HFF-Myc (cell line): ENCODE measurements around the gene PDE9A.

Experiments
- DNase-seq: peaks from one replicate; pipeline ENCODE4 v3.0.0-alpha.2; 2011; ENCODE audit warnings: low read depth; ENCODE audit errors: extremely low read depth
- H3K4me3 ChIP-seq: replicated peaks from 2 replicates; pipeline ENCODE4 v1.5.1; 2011; ENCODE audit warnings: low read depth, mild to moderate bottlenecking, control low read depth, low read length
- TF ChIP-seq, protein P1 (sequence below): IDR thresholded peaks from 2 replicates; pipeline ENCODE4 v1.5.1; 2012; ENCODE audit warnings: mild to moderate bottlenecking, low read depth, low read length, control low read depth; ENCODE audit errors: missing control alignments

The PDE9A gene

GRCh38 chr21:42768324-42769121 lies 115.1 kb downstream of the PDE9A start:
- no peak overlapping the region for H3K4me3 ChIP-seq
- DNase-seq, result no peak

GRCh38 chr21:42769183-42769819 lies 115.9 kb downstream of the PDE9A start:
- TF ChIP-seq, protein P1, sequence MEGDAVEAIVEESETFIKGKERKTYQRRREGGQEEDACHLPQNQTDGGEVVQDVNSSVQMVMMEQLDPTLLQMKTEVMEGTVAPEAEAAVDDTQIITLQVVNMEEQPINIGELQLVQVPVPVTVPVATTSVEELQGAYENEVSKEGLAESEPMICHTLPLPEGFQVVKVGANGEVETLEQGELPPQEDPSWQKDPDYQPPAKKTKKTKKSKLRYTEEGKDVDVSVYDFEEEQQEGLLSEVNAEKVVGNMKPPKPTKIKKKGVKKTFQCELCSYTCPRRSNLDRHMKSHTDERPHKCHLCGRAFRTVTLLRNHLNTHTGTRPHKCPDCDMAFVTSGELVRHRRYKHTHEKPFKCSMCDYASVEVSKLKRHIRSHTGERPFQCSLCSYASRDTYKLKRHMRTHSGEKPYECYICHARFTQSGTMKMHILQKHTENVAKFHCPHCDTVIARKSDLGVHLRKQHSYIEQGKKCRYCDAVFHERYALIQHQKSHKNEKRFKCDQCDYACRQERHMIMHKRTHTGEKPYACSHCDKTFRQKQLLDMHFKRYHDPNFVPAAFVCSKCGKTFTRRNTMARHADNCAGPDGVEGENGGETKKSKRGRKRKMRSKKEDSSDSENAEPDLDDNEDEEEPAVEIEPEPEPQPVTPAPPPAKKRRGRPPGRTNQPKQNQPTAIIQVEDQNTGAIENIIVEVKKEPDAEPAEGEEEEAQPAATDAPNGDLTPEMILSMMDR, result no peak
- no peak overlapping the region for H3K4me3 ChIP-seq
- DNase-seq, result no peak

More at GRCh38 chr21:42768324-42769121, 115.1 kb downstream of the PDE9A start:
- TF ChIP-seq, protein P1, result no peak

GRCh38 chr21:42769820-42770716 lies 116.6 kb downstream of the PDE9A start:
- H3K4me3 ChIP-seq, result no peak overlapping the region
- TF ChIP-seq, protein P1, result no peak
- no peak for DNase-seq

- TF ChIP-seq, protein P1, result no peak
- DNase-seq, result no peak
- no peak overlapping the region for H3K4me3 ChIP-seq
Measured at GRCh38 chr21:42770717-42771502, 117.5 kb downstream of the PDE9A start.

DNA sequence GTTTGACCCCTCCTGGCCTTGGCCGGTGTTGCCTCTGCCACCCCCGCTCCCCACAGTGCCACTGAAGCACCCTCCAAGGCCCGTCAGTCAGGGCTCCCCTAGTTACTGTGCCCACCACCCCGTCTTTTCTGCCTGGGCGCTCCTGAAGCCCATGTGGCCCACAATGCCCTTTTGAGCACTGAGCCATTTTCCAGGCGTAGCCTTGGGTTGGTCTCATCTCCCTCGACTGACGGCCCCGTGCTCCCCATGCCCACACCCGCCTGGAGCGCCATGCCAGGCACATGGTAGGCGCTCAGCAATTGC lies 118.0 kb downstream of the PDE9A start:
- DNase-seq, result no peak
- TF ChIP-seq, protein P1, result no peak
- no peak overlapping the region for H3K4me3 ChIP-seq

DNA sequence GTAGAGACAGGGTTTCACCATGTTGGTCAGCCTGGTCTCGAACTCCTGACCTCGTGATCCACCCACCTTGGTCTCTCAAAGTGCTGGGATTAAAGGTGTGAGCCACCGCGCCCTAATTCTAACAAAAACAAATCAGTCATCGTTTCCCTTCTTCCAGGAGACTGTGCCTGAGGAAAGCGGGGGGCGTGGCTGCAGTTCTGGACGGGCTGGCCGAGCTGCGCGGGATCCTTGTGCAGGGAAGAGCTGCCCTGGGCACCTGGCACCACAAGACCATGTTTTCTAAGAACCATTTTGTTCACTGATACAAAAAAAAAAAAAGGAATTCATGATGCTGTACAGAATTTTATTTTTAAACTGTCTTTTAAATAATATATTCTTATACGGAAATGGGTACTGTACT lies 121.7 kb downstream of the PDE9A start:
- DNase-seq, result no peak
- H3K4me3 ChIP-seq, result no peak overlapping the region
- TF ChIP-seq, protein P1, result no peak
